ENCODE results near the gene RARRES2. TPM values are rescaled to one million over a fixed set of nuclear protein-coding genes. Genes with fewer than 3 reads are reported as not detected.
"Not testable (repeated sequence)": the region's sequence is repeated elsewhere in the genome, so short reads cannot be mapped to it uniquely, and the experiment has no call there.

The RARRES2 gene
- total and polyA plus RNA-seq, 9 donors: 40.2 to 85.1 (median 56.7) TPM

DNA sequence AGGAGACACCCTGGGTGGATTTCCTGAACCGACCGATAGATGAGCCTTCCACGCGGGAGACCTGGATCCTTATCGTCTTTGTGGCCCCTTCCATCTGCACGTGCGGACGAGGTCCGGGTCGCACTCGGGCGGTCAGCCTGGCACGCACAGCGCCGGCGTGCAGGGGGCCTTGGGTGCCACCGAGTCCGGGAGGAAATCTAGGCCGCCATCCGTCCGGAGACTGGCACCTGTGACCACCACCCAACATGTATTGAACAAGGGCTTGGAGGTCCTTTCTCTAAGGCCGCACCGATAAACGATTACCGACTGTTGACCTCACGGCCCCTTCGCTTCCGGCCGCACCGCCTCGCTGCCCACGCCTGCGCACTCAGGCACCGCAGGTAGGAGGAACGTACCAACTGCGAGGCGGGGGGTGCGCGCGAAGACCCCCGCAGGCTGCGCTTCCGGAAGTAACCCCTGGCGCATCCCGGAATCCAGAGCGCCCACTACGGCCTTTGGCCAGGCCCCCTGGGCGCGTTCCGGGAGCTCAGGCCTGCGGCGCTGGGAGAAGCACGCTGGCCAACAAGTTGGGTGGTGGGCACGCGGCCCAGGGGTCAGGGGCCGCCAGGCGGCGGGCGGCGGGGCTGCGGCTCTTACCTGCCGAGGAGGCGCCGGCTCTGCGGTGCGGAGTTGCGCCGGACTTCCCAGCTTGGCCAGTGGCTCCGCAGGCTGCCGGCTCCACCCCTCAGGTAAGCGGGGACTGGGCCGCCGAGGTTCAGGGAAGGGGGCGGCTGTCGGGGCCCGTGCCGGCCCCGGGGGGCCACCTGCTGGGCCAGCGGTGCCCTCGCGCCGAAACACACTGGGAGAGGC is 18.4 kb downstream of the RARRES2 start, which contains the start of the genes ACTR3C and LRRC61:
Gene ACTR3C, minus strand, starts transcription at position 713 of the 849 bp plus-strand sequence. CDS start 28,249 bp downstream, outside the sequence.
Gene LRRC61, plus strand, starts transcription at position 523 of the 849 bp plus-strand sequence. CDS start 13,507 bp downstream, outside the sequence.
- no peak within 1 kb of the TSS for H3K27ac ChIP-seq (ENCODE audit: low read length)
- no peaks in the 10 kb centered on the region for H3K9me3 ChIP-seq (replicated peaks; ENCODE audit: control insufficient read depth, low read depth, low read length)
- peak within 1 kb of the TSS; percentile 69 for H3K4me3 ChIP-seq (ENCODE audit: low read length)
- H3K36me3 ChIP-seq (ENCODE audit: control insufficient read depth, insufficient read depth, low read length): peaks cover 12% of the 10 kb centered on the region
- peaks cover 4% of the 10 kb centered on the region for H3K27me3 ChIP-seq (ENCODE audit: control insufficient read depth, insufficient read depth, low read length)
- WGBS (ENCODE audit: insufficient coverage): 5% methylated on average over 76 of the region's 82 CpGs
- peaks cover 22% of the 10 kb centered on the region for H3K4me1 ChIP-seq (ENCODE audit: control insufficient read depth, insufficient read depth, low read length)
- DNase-seq: peak; percentile 39

DNA sequence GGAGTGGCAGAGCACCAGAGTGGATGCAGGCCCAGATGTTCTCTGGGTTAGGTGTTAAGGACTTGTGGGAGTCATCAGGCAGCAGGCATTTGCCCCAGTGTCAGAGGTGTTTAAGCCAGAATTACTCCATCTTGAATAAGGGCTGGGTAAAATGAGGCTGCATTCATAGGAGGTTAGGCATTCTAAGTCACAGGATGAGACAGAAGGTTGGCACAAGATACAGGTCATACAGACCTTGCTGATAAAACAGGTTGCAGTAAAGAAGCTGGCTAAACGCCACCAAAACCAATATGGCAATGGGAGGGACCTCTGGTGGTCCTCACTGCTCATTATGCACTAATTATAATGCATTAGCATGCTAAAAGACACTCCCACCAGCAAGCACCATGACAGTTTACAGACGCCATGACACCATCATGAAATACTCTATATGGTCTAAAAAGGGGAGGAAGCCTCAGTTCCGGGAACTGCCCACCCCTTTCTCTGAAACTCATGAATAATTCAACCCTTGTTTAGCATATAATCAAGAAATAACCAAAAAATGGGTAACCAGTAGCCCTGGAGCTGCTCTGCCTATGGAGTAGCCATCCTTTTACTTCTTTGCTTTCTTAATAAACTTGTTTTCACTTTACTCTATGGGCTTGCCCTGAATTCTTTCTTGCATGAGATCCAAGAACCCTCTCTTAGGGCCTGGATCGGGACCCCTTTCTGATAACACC is 19.2 kb downstream of the RARRES2 start:
- Histone ChIP-seq H3K9me3 (replicated peaks; ENCODE audit: control insufficient read depth, low read depth, low read length) (no peaks in the 10 kb centered on the region), H3K27ac (ENCODE audit: low read length) (no peak overlapping the region)

DNA sequence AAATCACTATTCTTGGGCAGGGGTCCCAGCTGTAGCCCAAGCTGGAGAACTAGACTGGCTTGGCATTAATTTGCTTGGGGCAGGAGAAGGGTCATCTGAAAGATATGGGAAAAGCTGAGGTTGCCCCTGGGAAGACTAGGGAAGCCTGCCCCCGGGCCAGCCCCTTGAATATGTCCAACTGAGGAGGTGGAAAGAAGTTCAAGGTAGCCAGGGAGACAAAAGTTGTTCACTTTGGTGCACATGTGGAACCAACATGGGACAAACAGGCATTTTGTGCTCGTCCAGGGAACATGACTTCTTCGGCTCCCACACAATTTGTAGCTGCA is 19.7 kb downstream of the RARRES2 start:
- DNase-seq: no peak
- Histone ChIP-seq H3K4me3 (ENCODE audit: low read length) (no peak overlapping the region), H3K27me3 (ENCODE audit: control insufficient read depth, insufficient read depth, low read length) (peaks cover 4% of the 10 kb centered on the region), H3K4me1 (ENCODE audit: control insufficient read depth, insufficient read depth, low read length) (peaks cover 22% of the 10 kb centered on the region), H3K27ac (ENCODE audit: low read length) (no peak overlapping the region), H3K36me3 (ENCODE audit: control insufficient read depth, insufficient read depth, low read length) (peaks cover 10% of the 10 kb centered on the region), H3K9me3 (replicated peaks; ENCODE audit: control insufficient read depth, low read depth, low read length) (no peaks in the 10 kb centered on the region)
- WGBS (ENCODE audit: insufficient coverage): 95% methylated on average over 2 of the region's 3 CpGs

More for the DNA sequence above, 19.2 kb downstream of the RARRES2 start:
- whole genome bisulfite sequencing (ENCODE audit: insufficient coverage): no CpG with 5 or more reads among the region's 4 CpGs
- H3K36me3 ChIP-seq (ENCODE audit: control insufficient read depth, insufficient read depth, low read length): peaks cover 12% of the 10 kb centered on the region
- H3K4me3 ChIP-seq (ENCODE audit: low read length): peak overlapping the region; percentile 69
- H3K4me1 ChIP-seq (ENCODE audit: control insufficient read depth, insufficient read depth, low read length): peaks cover 22% of the 10 kb centered on the region
- H3K27me3 ChIP-seq (ENCODE audit: control insufficient read depth, insufficient read depth, low read length): peaks cover 4% of the 10 kb centered on the region
- no peak for DNase-seq

DNA sequence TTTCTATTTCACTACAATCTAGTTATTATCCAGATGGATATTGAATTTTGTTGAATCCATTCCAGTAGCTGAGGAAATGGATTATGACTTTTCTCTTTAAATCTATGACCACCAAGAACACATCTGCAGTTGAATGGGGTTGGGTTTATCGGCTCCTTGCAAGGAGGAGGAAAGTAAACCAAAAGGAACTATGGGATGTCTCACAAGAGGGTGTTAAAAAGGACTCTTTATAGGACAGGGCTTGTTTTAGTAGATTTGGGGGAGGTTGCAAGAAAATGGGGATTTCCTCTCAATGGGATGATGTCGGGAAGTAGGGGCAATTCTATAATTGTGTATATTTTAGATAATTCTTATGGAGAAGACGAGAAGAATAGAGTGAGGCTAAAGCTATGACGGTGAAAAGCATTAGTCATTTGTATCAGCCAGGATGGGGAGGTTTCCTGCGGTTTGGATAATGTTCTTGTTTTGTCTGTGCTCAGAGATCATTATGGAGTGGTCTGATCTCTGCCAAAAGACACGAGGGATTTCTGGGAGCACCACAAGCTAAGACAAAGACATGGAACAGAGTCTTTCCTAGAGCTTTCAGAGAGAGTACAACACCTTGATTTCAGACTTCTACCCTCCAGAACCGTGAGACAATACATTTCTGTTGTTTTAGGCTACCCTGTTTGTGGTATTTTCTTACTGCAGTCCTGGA is 23.5 kb downstream of the RARRES2 start:
- Histone ChIP-seq H3K27ac (ENCODE audit: low read length) (no peak overlapping the region), H3K36me3 (ENCODE audit: control insufficient read depth, insufficient read depth, low read length) (no peaks in the 10 kb centered on the region), H3K27me3 (ENCODE audit: control insufficient read depth, insufficient read depth, low read length) (peaks cover 1% of the 10 kb centered on the region), H3K4me1 (ENCODE audit: control insufficient read depth, insufficient read depth, low read length) (peaks cover 8% of the 10 kb centered on the region), H3K4me3 (ENCODE audit: low read length) (no peak overlapping the region), H3K9me3 (replicated peaks; ENCODE audit: control insufficient read depth, low read depth, low read length) (no peaks in the 10 kb centered on the region)
- DNase-seq: no peak
- WGBS (ENCODE audit: insufficient coverage): 41% methylated on average over 4 of the region's 7 CpGs

DNA sequence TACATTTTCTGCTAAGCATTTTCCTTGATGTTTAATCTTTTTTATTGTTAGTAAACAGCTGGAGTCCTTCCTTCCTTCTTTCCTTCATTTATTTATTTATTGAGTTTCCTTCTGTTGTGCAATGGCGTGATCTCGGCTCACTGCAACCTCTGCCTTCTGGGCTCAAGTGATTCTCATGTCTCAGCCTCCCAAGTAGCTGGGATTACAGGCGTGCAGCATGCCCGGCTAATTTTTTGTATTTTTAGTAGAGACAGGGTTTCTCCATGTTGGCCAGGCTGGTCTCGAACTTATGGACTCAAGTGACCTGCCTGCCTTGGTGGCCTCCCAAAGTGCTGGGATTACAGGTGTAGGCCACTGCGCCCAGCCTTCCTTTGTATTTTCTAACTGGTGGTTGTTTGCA is 24.4 kb downstream of the RARRES2 start:
- not testable (repeated sequence) for H3K36me3 ChIP-seq (ENCODE audit: control insufficient read depth, insufficient read depth, low read length); H3K4me3 ChIP-seq (ENCODE audit: low read length); H3K27ac ChIP-seq (ENCODE audit: low read length); H3K4me1 ChIP-seq (ENCODE audit: control insufficient read depth, insufficient read depth, low read length); H3K9me3 ChIP-seq (replicated peaks; ENCODE audit: control insufficient read depth, low read depth, low read length); DNase-seq; H3K27me3 ChIP-seq (ENCODE audit: control insufficient read depth, insufficient read depth, low read length)
- 80% methylated on average over 1 of the region's 6 CpGs for WGBS (ENCODE audit: insufficient coverage)

DNA sequence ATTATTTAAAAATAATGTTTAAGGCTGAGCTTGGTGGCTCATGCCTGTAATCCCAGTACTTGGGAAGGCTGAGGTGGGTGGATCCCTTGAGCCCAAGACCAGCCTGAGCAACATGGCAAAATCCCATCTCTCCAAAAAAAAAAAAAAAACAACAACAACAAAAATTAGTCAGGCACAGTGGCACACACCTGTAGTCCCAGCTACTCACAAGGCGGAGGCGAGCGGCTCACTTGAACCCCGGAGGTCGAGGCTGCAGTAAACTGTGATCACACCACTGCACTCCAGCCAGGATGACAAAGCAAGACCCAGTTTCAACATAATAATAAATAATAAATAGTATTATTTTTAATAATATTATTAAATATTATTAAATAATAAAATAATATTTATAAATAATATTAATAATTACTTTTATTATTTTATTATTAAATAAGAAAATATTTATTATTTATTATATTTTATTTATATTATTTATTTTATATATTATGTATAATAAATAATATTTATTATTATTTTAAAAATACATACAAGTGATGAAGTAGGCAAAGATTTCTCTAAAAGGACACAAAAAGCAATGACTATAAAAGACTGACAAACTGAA is 26.7 kb downstream of the RARRES2 start:
- no peak for DNase-seq
- no peak overlapping the region for H3K27ac ChIP-seq (ENCODE audit: low read length)
- H3K4me1 ChIP-seq (ENCODE audit: control insufficient read depth, insufficient read depth, low read length): peaks cover 9% of the 10 kb centered on the region
- H3K36me3 ChIP-seq (ENCODE audit: control insufficient read depth, insufficient read depth, low read length): no peaks in the 10 kb centered on the region
- H3K9me3 ChIP-seq (replicated peaks; ENCODE audit: control insufficient read depth, low read depth, low read length): no peaks in the 10 kb centered on the region
- no peaks in the 10 kb centered on the region for H3K27me3 ChIP-seq (ENCODE audit: control insufficient read depth, insufficient read depth, low read length)
- no peak overlapping the region for H3K4me3 ChIP-seq (ENCODE audit: low read length)
- WGBS (ENCODE audit: insufficient coverage): no CpG with 5 or more reads among the region's 5 CpGs

DNA sequence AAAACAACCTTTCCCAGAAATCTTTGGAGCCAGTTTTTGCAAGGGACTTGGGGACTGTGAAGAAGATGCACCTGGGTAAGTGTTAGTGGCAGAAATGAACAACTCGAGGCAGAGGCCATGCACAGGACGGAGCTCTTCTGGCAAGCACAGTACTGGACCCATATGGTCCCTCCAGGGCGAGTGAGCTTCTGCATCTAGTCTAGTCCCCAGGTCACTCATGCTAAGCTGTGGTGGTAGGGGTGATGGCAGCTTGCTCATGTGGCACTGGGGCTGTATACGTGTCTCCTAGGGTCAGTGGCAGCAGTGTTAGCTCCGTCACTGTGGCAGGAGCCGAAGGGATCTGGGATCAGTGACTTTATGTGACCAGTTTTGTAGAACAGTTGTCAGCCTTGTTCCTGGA is 27.6 kb downstream of the RARRES2 start:
- 94% methylated on average over 6 of the region's 6 CpGs for WGBS (ENCODE audit: insufficient coverage)
- H3K36me3 ChIP-seq (ENCODE audit: control insufficient read depth, insufficient read depth, low read length): no peaks in the 10 kb centered on the region
- H3K9me3 ChIP-seq (replicated peaks; ENCODE audit: control insufficient read depth, low read depth, low read length): no peaks in the 10 kb centered on the region
- no peak overlapping the region for H3K27ac ChIP-seq (ENCODE audit: low read length)
- no peak overlapping the region for H3K4me3 ChIP-seq (ENCODE audit: low read length)
- no peak for DNase-seq
- H3K27me3 ChIP-seq (ENCODE audit: control insufficient read depth, insufficient read depth, low read length): no peaks in the 10 kb centered on the region
- peaks cover 9% of the 10 kb centered on the region for H3K4me1 ChIP-seq (ENCODE audit: control insufficient read depth, insufficient read depth, low read length)

DNA sequence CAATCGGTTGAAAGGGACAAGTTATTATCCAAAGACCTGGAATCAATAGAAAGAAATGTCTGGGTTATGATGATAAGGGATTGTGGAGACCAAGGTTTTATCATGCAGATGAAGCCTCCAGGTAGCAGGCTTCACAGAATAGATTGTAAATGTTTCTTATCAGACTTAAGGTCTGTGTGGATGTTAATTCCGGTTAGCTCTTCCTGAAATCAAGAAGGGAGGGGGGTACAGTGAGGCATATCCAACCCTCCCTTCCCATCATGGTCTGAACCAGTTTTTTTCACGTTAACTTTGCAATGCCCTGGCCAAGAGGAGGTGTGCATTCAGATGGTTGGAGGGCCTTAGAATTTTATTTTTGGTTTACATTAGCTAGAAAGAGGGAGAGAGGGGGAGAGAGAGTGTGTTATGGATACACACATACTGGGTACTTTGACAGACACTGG is 28.0 kb downstream of the RARRES2 start:
- 83% methylated on average over 2 of the region's 3 CpGs for WGBS (ENCODE audit: insufficient coverage)
- Histone ChIP-seq H3K9me3 (replicated peaks; ENCODE audit: control insufficient read depth, low read depth, low read length) (no peaks in the 10 kb centered on the region), H3K4me3 (ENCODE audit: low read length) (no peak overlapping the region), H3K4me1 (ENCODE audit: control insufficient read depth, insufficient read depth, low read length) (peaks cover 9% of the 10 kb centered on the region), H3K27me3 (ENCODE audit: control insufficient read depth, insufficient read depth, low read length) (no peaks in the 10 kb centered on the region), H3K27ac (ENCODE audit: low read length) (no peak overlapping the region), H3K36me3 (ENCODE audit: control insufficient read depth, insufficient read depth, low read length) (no peaks in the 10 kb centered on the region)
- DNase-seq: no peak

DNA sequence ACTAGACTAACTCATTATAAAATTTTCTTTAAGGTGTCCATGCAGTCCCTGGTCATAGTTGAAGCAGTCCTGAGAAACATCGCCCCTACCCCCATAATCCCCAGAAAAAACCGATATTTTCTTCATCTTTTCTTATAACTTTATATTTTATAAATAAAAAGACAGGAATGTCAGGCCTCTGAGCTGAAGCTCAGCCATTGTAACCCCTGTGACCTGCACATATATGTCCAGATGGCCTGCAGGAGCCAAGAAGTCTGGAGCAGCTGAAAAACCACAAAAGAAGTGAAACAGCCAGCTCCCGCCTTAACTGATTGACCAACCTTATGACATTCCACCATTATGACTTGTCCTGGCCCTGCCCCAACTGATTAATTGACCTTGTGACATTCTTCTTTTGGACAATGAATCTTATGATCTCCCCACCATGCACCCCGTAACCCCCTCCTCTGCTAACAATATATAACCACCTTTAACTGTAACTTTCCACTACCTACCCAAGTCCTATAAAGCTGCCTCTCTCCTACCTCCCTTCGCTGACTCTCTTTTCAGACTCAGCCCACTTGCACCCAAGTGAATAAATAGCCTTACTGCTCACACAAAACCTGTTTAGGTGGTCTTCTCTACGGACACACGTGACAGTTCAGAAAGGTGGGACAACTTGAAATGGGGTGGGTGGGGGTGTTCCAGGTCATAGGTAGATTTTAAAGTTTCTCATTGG is 28.6 kb downstream of the RARRES2 start:
- H3K36me3 ChIP-seq (ENCODE audit: control insufficient read depth, insufficient read depth, low read length); H3K27ac ChIP-seq (ENCODE audit: low read length); H3K9me3 ChIP-seq (replicated peaks; ENCODE audit: control insufficient read depth, low read depth, low read length); H3K4me3 ChIP-seq (ENCODE audit: low read length); DNase-seq; H3K27me3 ChIP-seq (ENCODE audit: control insufficient read depth, insufficient read depth, low read length); H3K4me1 ChIP-seq (ENCODE audit: control insufficient read depth, insufficient read depth, low read length): not testable (repeated sequence)
- 40% methylated on average over 2 of the region's 7 CpGs for WGBS (ENCODE audit: insufficient coverage)

Data from muscle of leg (tissue), 11 donors.